ENCODE data around the gene R3HDML. TPM values are rescaled to one million over a fixed set of nuclear protein-coding genes. Genes with fewer than 3 reads are reported as not detected.
A peak's percentile ranks its signal among the peaks of the same experiment; 100 is the strongest.

Gene R3HDML
- total and polyA plus RNA-seq, 9 of the 15 experiments (the other 6 are each of a cell fraction or from before 2014, with no cell fraction given): not detected

GRCh38 chr20:44394702-44395460 lies 58.0 kb downstream of the R3HDML start (continued):
- no peak for TF ChIP-seq ASH1L (IDR thresholded peaks at IDR 0.05; ENCODE audit: borderline replicate concordance, low read depth, partially characterized antibody)
- TF ChIP-seq TFAM (CRISPR knock-in tag; conservative IDR thresholded peaks at IDR 0.05): no peak
- TF ChIP-seq CREB3 (tag; conservative IDR thresholded peaks at IDR 0.05; ENCODE audit: low read depth): no peak
- peak; percentile 90 for TF ChIP-seq BCOR (IDR thresholded peaks at IDR 0.05)
- no peak for TF ChIP-seq RAD21 (CRISPR knock-in tag; conservative IDR thresholded peaks at IDR 0.05 in 1 of 2, IDR thresholded peaks at IDR 0.05 in 1 of 2)
- no peak for TF ChIP-seq ZNF584 (CRISPR knock-in tag; IDR thresholded peaks at IDR 0.05; ENCODE audit: low read depth)
- no peak for TF ChIP-seq POU5F1 (IDR thresholded peaks at IDR 0.05; ENCODE audit: borderline replicate concordance, low read depth, low read length, partially characterized antibody)
- TF ChIP-seq NFIX (CRISPR knock-in tag; IDR thresholded peaks at IDR 0.05; ENCODE audit: low read depth): no peak
- no peak for TF ChIP-seq GTF2A2 (tag; IDR thresholded peaks at IDR 0.05)
- no peak for TF ChIP-seq ZC3H4 (CRISPR knock-in tag; IDR thresholded peaks at IDR 0.05; ENCODE audit: borderline replicate concordance)
- no peak for TF ChIP-seq ZNF696 (CRISPR knock-in tag; conservative IDR thresholded peaks at IDR 0.05)
- no peak for TF ChIP-seq LARP7 (IDR thresholded peaks at IDR 0.05)
- no peak; the same call in 1 of the 2 replicates for TF ChIP-seq FOSL1 (tag; conservative IDR thresholded peaks at IDR 0.05)
- no peak for TF ChIP-seq ZBTB2 (IDR thresholded peaks at IDR 0.05)
- peak; percentile 82 for TF ChIP-seq VEZF1 (CRISPR knock-in tag; IDR thresholded peaks at IDR 0.05)
- TF ChIP-seq SRSF1 (IDR thresholded peaks at IDR 0.05; ENCODE audit: low read depth, low read length): no peak
- no peak for TF ChIP-seq KDM4B (IDR thresholded peaks at IDR 0.05; ENCODE audit: borderline replicate concordance in 2 of 2, low read depth in 1 of 2)
- TF ChIP-seq HSF4 (CRISPR knock-in tag; IDR thresholded peaks at IDR 0.05; ENCODE audit: borderline replicate concordance): no peak
- no peak for TF ChIP-seq ZNF586 (CRISPR knock-in tag; conservative IDR thresholded peaks at IDR 0.05)
- no peak for TF ChIP-seq HNRNPK (IDR thresholded peaks at IDR 0.05; ENCODE audit: low read depth, low read length, poor library complexity, severe bottlenecking)
- TF ChIP-seq TCFL5 (CRISPR knock-in tag; conservative IDR thresholded peaks at IDR 0.05): no peak
- no peak for TF ChIP-seq U2AF2 (optimal IDR thresholded peaks at IDR 0.05; ENCODE audit: low read depth, low read length)
- no peak for TF ChIP-seq BMI1 (IDR thresholded peaks at IDR 0.05; ENCODE audit: low read length)
- TF ChIP-seq RFX7 (CRISPR knock-in tag; IDR thresholded peaks at IDR 0.05): no peak

Data from K562 (cell line).